ENCODE data around the gene VAMP1.
"Not testable (repeated sequence)": the region's sequence is repeated elsewhere in the genome, so short reads cannot be mapped to it uniquely, and the experiment has no call there.

VAMP1 gene

GRCh38 chr12:6469092-6469491, 1.4 kb downstream of the VAMP1 start:
- peak; percentile 18 for DNase-seq

- DNase-seq: no peak
Observed at GRCh38 chr12:6468283-6468575, 2.2 kb downstream of the VAMP1 start.

- not testable (repeated sequence) for DNase-seq
Observed at GRCh38 chr12:6467571-6468282, 2.8 kb downstream of the VAMP1 start.

GRCh38 chr12:6466751-6467150, 3.7 kb downstream of the VAMP1 start:
- not testable (repeated sequence) for DNase-seq

- no peak for DNase-seq
Observed at GRCh38 chr12:6466184-6466573, 4.3 kb downstream of the VAMP1 start.

- DNase-seq: peak; percentile 64
Observed at GRCh38 chr12:6465467-6466183, 4.9 kb downstream of the VAMP1 start.

- DNase-seq: no peak
Observed at GRCh38 chr12:6464531-6464930, 5.9 kb downstream of the VAMP1 start.

- DNase-seq: no peak
Observed at GRCh38 chr12:6463858-6464257, 6.6 kb downstream of the VAMP1 start.

GRCh38 chr12:6463216-6463615, 7.3 kb downstream of the VAMP1 start:
- peak; percentile 74 for DNase-seq

GRCh38 chr12:6462234-6462995, 8.1 kb downstream of the VAMP1 start:
- peak; percentile 35 for DNase-seq

GRCh38 chr12:6461401-6462233, 8.9 kb downstream of the VAMP1 start:
- DNase-seq: peak; percentile 85

- peak; percentile 47 for DNase-seq
Observed at GRCh38 chr12:6460751-6461371, 9.6 kb downstream of the VAMP1 start.

- DNase-seq: no peak
Observed at GRCh38 chr12:6459004-6459337, 11.5 kb downstream of the VAMP1 start.

- no peak for DNase-seq
Observed at GRCh38 chr12:6458281-6459003, 12.0 kb downstream of the VAMP1 start.

GRCh38 chr12:6457220-6457945, 13.1 kb downstream of the VAMP1 start:
- no peak for DNase-seq

GRCh38 chr12:6452944-6453630, 17.4 kb downstream of the VAMP1 start:
- DNase-seq: peak; percentile 61

GRCh38 chr12:6452245-6452943, 18.1 kb downstream of the VAMP1 start:
- DNase-seq: peak; percentile 47

- peak; percentile 81 for DNase-seq
Observed at GRCh38 chr12:6451348-6452244, 18.9 kb downstream of the VAMP1 start, which contains the start of gene TAPBPL. Gene TAPBPL, plus strand, starts transcription at chr12:6452042. Its CDS starts 207 bp downstream, at chr12:6452249.
